Hypothalamus (tissue), 51 donors: ENCODE data around the gene RPTOR.
"Not testable (repeated sequence)": the region's sequence is repeated elsewhere in the genome, so short reads cannot be mapped to it uniquely, and the experiment has no call there.

Experiments used
- DNase-seq, 51 donors: peaks; one replicate each; lab custom pipeline; 2025; lab: John Stamatoyannopoulos, UW

The RPTOR gene

DNA sequence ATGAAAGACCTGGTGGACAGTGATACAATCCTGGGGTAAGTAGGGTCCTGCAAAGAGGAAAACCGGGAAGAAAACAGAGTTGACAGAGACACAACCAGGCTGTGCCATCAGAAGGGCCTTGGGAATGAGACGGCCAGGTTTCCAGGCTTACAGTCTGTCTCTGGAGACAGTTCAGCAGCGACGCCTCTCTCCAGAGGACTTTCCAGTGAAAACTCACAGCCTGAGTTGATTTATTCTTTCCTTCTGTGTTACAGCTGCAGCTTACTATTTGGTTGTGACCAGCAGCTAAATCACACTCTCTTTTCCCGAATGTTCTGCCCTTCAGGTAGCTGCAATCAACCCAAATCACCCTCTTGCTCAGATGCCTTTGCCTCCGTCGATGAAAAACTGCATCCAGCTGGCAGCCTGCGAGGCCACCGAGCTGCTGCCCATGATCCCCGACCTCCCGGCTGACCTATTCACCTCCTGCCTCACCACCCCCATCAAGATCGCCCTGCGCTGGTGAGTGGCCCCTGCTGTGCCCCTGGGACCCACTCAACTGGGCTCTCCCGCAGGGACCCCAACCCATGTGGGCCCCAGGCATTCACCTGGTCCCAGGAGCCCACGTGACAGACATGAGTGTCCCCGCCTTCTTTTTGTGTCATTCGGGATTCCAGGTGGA lies 209.2 kb downstream of the RPTOR start:
- DNase-seq = no peak

DNA sequence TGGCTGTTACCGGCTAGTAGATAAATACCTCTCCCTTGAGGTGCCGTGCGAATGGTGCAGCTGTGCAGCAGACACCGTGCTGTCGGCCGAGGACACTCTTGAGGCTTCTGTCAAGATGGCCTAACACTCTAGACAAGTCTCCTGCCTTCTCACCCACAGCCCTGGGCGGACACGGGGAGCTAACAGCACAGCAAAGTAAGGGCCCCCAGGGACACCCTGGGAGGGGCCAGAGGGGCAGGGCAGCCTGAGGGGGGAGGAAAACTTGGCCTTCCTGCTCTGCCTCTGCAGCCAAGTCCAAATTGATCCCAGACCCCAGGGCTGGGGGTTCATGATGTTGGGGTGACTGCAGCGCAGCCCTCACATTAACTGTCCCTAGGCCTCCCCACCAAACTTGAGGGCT lies 210.2 kb downstream of the RPTOR start:
- DNase-seq = no peak

- no peak for DNase-seq
These were observed 211.2 kb downstream of the RPTOR start for GRCh38 chr17:80755650-80756405.

GRCh38 chr17:80758481-80759376 lies 214.1 kb downstream of the RPTOR start:
- DNase-seq = no peak

DNA sequence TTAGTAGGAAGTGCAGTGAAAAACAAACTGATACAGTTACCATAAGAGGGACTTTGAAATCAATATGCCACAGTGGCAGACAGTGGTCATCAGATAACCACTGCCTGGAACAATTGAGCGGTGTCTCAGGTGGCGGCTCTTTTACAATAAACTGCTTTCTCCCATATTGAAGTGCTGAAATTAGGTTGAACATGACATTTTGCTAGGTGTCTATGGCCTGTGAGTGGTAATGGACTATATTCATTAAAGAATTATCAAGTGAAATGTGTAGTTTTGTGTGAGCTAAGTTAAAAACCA lies 214.7 kb downstream of the RPTOR start:
- no peak for DNase-seq

DNA sequence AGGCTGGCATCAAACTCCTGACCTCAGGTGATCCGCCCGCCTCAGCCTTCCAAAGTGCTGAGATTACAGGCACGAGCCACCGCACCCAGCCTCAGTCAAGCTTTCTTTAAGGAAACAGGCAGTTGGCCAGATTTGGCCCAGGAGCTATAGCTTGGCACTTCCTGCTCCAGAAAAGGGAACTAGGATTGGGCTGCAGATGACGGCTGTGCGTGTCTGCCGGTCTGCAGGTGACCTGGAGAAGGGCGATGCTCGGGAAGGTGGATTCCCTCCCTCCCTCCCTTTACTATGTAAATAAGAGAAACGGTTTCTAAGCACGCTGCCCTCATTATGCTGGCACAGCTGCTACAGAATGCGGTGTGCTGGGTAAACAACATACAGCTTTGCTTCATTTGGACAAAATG lies 215.9 kb downstream of the RPTOR start:
- DNase-seq = no peak

- no peak for DNase-seq
These were observed 216.7 kb downstream of the RPTOR start for GRCh38 chr17:80761110-80761871.

DNA sequence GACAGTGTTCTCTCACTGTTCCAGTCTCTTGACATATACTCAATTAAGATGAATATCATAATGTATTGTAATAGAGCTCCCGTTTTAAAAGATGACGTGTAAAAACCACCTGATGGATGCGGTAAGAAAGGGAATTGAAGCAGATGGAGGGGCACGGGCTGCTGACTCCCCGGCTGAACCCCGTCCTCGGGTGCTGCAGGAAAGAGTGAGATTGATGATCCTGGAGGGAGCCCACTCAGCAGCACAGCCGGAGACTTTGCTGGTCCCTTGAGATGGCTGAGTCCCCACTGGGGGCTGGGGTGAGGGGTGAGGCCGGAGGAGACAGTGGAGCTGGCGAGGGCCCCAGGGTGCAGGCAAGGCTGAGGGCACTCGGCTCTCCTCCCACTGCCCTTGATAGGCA lies 217.4 kb downstream of the RPTOR start:
- no peak for DNase-seq

DNA sequence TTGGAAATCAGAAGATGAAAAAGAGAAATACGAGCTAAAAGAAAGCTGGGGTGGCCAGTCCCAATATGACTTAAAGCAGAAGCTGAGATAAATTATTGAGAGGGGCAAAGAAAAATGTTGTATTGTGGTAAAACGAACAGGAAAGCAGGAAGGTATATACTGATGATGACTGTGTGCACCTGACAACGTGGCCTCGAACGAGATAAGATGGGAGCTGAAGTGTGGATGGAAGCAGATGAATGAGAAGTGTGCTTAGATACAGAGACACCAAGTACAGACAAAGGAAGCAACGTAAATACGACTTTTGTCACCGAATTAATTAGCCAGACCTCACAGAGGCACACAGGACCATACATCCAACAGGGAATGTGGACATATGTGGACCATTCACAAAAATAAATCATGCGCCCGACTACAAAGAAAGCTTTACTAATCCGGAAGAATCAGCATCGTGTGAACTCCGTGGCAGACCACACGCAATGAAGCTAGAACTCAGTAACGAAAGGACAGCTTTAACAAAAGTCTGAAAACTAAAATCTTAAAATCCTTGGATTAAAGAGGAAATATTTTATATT lies 218.7 kb downstream of the RPTOR start:
- DNase-seq = no peak

DNA sequence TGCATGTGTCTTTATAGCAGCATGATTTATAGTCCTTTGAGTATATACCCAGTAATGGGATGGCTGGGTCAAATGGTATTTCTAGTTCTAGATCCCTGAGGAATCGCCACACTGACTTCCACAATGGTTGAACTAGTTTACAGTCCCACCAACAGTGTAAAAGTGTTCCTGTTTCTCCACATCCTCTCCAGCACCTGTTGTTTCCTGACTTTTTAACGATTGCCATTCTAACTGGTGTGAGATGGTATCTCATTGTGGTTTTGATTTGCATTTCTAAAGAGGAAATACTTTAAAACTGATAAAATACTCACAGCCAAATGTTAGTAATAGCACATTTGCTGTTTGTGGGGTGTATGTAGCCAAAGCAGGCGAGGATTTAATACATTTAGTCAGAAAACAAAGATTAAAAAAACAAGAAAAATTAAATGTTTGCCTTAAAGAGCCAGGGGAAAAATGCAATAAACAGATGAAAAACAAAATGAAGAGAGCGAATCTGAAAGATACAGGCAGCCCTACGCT lies 220.0 kb downstream of the RPTOR start:
- DNase-seq = not testable (repeated sequence)

GRCh38 chr17:80765241-80765961 lies 220.8 kb downstream of the RPTOR start:
- DNase-seq = no peak

DNA sequence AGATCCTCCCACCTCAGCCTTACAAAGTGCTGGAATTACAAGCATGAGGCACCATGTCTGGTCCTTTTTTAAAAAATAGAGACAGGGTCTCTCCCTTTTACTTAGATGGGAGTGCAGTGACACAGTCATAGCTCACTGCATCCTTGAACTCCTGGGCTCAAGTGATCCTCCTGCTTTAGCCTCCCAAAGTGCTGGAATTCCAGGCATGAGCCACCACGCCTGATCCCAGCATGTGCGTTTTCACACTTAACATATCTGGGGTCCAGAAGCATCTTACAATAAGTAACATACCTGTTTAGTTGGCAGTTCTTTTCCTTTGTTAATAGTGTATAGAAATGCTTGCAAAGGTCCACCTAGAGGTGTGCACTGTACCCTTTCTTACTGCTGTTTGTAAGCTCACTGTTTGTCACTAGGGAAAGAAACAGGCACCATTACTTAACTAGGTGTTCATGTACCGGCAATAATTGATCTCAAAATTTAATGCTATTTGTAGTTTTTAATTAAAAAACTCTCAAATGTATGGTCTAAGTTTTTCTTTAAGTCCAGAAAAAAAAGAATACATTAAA lies 221.7 kb downstream of the RPTOR start:
- DNase-seq = no peak

DNA sequence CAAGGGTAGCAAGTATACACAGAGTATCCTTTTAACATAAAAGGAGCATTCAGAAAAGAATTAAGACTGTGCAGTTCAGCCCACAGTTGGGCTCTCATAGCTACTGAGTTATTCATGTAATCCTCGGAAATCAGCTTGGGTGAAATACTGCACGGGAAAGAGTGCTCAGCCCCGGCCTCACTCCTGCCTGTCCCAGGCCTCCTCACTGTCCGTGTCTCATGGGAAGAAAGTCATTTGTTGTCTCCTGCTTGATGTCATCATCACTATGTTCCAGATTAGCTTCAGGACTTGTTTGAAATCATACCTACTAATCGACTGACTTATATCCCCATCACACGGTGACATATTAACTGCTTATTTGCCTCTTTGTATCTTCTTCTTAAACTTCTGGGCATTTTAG lies 223.8 kb downstream of the RPTOR start:
- no peak for DNase-seq

DNA sequence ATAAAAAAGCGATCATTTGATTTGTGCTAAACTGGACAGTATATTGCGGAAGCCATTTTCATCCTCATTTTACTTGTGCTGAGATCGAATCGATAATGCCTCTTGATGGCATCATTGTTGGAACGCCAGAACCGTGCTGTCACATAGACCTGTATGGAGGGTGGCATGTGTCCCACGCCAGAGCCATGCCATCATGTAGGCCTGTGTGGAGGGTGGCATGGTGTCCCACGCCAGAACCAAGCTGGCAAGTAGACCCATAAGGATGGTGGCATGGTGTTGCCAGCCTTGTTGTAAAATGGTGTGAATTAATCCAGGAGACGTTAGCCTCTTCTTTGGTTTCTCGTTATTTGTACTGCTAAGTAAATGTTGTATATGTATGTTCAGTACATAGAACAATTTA lies 224.3 kb downstream of the RPTOR start:
- DNase-seq = no peak

DNA sequence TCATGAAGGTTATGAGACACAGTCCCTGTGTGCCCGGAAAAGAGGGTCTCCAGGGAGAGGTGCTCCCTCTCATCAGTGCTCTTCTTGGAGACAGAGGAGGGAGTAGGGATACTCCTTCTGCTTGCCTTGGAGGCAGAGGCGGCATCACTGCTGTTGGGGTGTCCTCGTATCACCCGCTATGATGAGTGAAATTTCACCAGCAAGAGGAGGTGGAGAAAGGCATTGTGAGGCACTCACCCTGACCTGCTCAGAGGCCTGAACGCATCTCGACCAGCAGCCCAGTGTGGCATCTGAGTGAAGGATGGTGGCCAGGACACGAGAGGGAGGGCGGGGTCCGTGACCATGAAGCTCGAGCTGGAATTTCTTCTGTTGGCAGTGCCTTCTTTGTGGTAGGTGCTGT lies 224.9 kb downstream of the RPTOR start:
- DNase-seq = no peak

GRCh38 chr17:80769936-80770625 lies 225.4 kb downstream of the RPTOR start:
- DNase-seq = no peak

DNA sequence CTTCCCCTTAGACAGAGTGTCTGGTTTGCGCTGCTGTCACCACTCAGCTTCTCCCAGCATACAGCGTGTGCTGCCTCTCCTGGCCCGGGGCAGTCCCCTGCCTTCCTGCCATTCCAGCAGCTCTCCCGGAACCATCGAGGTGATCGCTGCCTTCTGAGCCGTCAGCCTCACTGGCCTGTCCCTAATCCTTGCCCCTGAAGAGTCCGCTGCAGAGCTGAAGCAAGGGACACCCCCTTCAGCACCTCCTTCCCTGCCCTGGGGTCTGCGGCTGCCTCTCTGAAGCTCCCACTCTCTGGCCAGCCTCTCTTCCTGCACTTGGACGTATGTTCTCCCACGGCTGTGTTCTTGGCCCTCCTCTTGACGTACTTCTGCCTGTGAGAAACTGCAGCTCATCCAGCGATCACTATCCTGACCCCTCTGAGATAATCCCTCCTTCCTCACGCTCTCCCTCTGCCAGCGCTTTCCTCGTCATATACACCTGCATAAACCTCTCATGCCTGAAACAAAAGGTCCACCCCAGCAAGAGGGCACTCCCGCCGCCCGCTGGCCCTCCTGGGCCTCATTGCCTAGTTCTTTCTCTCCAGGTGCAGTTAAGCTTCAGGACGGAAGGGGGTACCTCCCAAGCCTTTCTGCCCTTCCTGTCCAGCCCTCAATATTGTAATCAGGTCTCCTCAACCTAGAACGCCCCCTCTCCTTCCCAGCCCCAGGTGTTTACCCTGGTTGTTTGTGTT lies 226.4 kb downstream of the RPTOR start:
- DNase-seq = no peak

DNA sequence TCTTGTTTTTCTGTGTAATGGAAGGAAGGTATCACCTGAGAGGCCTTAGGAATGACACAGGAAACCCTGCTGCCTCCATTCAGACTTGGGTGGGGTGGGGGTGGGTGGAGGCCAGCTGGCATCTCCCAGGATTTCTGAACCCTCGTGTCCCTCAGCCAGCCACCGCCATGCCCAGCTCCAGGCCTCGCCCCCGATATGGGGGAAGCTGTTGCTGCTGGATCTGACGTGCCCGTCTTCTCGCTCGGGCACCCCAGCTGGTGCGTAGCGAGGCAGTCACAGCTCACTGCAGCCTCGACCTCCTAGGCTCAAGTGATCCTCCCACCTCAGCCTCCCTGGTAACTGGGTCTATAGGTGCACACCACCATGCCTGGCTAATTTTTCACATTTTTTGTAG lies 227.0 kb downstream of the RPTOR start:
- DNase-seq = no peak
